Measurements from ENCODE around the gene AIP. TPM values are rescaled to one million over a fixed set of nuclear protein-coding genes. Genes with fewer than 3 reads are reported as not detected.

The AIP gene
- total and polyA plus RNA-seq, 9 of the 15 experiments (the other 6 are each of a cell fraction or from before 2014, with no cell fraction given), result 5.2 to 92.5 (median 52.7) TPM

DNA sequence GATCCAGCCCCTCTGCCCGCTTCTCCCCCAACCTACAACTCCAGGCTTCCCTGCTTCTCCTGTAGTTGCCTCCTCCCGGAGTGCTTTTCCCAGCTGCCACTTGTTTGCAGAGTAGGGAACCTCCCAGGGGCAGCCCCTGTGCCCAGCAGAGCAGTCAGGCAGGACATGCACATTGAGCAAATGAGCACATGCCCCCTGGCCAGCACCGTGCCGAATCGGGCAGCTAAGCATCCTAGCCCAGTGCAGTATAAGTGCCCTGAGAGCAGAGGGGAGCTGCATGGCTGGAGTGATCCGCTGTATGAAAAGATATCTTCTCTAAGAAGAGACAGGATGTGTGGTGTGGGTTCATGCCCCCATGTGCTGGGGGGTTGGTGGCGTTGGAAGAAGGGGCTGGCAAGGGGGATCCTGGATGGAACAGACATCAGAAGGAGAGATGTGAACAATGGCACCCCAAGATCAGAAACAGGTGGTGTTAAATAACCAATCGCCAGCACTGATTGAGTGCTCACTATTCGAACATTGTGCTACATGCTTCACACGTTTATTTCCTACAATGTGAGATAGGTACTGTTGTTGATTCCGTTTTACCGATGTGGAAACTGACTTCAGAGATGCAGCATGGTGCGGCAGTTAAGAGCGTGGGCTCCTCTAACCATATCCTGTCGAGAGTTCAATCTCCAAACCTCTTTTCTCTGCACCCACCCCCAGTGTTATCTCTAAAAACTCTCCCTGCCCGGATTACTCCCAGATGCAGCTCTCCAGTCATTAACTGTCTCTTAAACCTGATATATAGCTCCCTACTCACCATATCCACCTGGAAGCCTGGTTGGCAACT lies 1.2 kb downstream of the AIP start:
- ATAC-seq, result no peak
- peak in 2 of 4 experiments; percentile 52 to 56 for DNase-seq (ENCODE audit: extremely low read depth in 1 of 4, low spot score in 3 of 4)
- POLR2A ChIA-PET, result interaction anchor here (0.5 to 0.6 kb wide), 2 partner anchors 122 to 828 kb away, joined by 3 read pairs; no protein-coding TSS in a partner anchor
- no peaks in the 10 kb centered on the region for H3K27me3 ChIP-seq (ENCODE audit: control insufficient read depth in 2 of 2, insufficient read depth in 2 of 2, low read length in 2 of 2)
- H3K4me2 ChIP-seq (ENCODE audit: insufficient read depth, low read length), result peak overlapping the region; percentile 78
- H3K27ac ChIP-seq (ENCODE audit: extremely low read depth, low read depth, low read length), result peak overlapping the region; percentile 73; the same call in 1 of the 3 replicates
- peak; percentile 78 for FAIRE-seq
- peaks cover 34% of the 10 kb centered on the region for H3K79me2 ChIP-seq (ENCODE audit: control insufficient read depth, insufficient read depth, low read length)
- H3K9ac ChIP-seq (ENCODE audit: insufficient read depth in 1 of 2, low read depth in 2 of 2, low read length in 2 of 2), result peak overlapping the region; percentile 61 to 85; a peak in 3 of 4 replicates
- H4K20me1 ChIP-seq (replicated peaks; ENCODE audit: control insufficient read depth, insufficient read depth, low read length), result no peaks in the 10 kb centered on the region
- H3K9me3 ChIP-seq (replicated peaks; ENCODE audit: control insufficient read depth, insufficient read depth, low read depth, low read length), result no peaks in the 10 kb centered on the region
- no peaks in the 10 kb centered on the region for H3K9me1 ChIP-seq (ENCODE audit: control insufficient read depth, insufficient read depth, low read length)
- intact Hi-C loops (cut with micrococcal nuclease), result loop anchor here (5.0 kb wide), 1 partner anchor 82 kb away; the partner anchor contains the start of genes PPP1CA and TBC1D10C
- peak overlapping the region; percentile 49 for H3K4me3 ChIP-seq
- peaks cover 28 to 57% of the 10 kb centered on the region in 2 experiments for H3K4me1 ChIP-seq (replicated peaks in 1 of 2; ENCODE audit: control insufficient read depth in 2 of 2, insufficient read depth in 2 of 2, low read length in 2 of 2)
- no TSS peak for BruUV-seq (replicated peaks)
- no peak overlapping the region for H2AFZ ChIP-seq (ENCODE audit: low read depth, low read length)
- 32% methylated on average over 16 of the region's 16 CpGs for WGBS (ENCODE audit: insufficient coverage, low coverage, missing lambda C conversion rate)
- H3K36me3 ChIP-seq (ENCODE audit: control insufficient read depth, insufficient read depth, low read length), result peaks cover 18% of the 10 kb centered on the region; the same call in 1 of the 3 replicates
- CTCF ChIA-PET (ENCODE audit: low intra/inter-chr PET ratio), result no interaction called here
- in situ Hi-C loops (cut with MboI), result no loop called here
- TF ChIP-seq GTF2A2 (tag; IDR thresholded peaks at IDR 0.05) (no peak), HEY1 (CRISPR knock-in tag; IDR thresholded peaks at IDR 0.05; ENCODE audit: borderline replicate concordance) (no peak), TAF1 (IDR thresholded peaks at IDR 0.05; ENCODE audit: control insufficient read depth, extremely low read depth, insufficient read depth, low read length, severe bottlenecking) (no peak), ZNF830 (CRISPR knock-in tag; IDR thresholded peaks at IDR 0.05) (no peak), KDM5B (IDR thresholded peaks at IDR 0.05; ENCODE audit: insufficient replicate concordance, low read depth, low read length) (peak; percentile 12), ZFP30 (CRISPR knock-in tag; IDR thresholded peaks at IDR 0.05; ENCODE audit: borderline replicate concordance) (no peak), SMC3 (conservative IDR thresholded peaks at IDR 0.05; ENCODE audit: insufficient read depth, low read depth, low read length) (no peak)
- TF ChIP-seq, protein P1, sequence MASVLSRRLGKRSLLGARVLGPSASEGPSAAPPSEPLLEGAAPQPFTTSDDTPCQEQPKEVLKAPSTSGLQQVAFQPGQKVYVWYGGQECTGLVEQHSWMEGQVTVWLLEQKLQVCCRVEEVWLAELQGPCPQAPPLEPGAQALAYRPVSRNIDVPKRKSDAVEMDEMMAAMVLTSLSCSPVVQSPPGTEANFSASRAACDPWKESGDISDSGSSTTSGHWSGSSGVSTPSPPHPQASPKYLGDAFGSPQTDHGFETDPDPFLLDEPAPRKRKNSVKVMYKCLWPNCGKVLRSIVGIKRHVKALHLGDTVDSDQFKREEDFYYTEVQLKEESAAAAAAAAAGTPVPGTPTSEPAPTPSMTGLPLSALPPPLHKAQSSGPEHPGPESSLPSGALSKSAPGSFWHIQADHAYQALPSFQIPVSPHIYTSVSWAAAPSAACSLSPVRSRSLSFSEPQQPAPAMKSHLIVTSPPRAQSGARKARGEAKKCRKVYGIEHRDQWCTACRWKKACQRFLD (CRISPR knock-in tag; IDR thresholded peaks at IDR 0.05), result peak; percentile 11; the same call in 1 of the 2 replicates
- TF ChIP-seq, protein P2, sequence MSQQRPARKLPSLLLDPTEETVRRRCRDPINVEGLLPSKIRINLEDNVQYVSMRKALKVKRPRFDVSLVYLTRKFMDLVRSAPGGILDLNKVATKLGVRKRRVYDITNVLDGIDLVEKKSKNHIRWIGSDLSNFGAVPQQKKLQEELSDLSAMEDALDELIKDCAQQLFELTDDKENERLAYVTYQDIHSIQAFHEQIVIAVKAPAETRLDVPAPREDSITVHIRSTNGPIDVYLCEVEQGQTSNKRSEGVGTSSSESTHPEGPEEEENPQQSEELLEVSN (IDR thresholded peaks at IDR 0.05; ENCODE audit: borderline replicate concordance in 1 of 2, extremely low read depth in 1 of 2, insufficient read depth in 1 of 2, insufficient read length in 1 of 2, low read depth in 1 of 2, low read length in 1 of 2, poor library complexity in 1 of 2, severe bottlenecking in 1 of 2), result peak in 1 of 2 experiments; percentile 8
- TF ChIP-seq, protein P3, sequence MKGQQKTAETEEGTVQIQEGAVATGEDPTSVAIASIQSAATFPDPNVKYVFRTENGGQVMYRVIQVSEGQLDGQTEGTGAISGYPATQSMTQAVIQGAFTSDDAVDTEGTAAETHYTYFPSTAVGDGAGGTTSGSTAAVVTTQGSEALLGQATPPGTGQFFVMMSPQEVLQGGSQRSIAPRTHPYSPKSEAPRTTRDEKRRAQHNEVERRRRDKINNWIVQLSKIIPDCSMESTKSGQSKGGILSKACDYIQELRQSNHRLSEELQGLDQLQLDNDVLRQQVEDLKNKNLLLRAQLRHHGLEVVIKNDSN (CRISPR knock-in tag; IDR thresholded peaks at IDR 0.05), result 0 out of 2 replicates have a peak, but pooled peaks have one; percentile 22
- TF ChIP-seq, protein P4, sequence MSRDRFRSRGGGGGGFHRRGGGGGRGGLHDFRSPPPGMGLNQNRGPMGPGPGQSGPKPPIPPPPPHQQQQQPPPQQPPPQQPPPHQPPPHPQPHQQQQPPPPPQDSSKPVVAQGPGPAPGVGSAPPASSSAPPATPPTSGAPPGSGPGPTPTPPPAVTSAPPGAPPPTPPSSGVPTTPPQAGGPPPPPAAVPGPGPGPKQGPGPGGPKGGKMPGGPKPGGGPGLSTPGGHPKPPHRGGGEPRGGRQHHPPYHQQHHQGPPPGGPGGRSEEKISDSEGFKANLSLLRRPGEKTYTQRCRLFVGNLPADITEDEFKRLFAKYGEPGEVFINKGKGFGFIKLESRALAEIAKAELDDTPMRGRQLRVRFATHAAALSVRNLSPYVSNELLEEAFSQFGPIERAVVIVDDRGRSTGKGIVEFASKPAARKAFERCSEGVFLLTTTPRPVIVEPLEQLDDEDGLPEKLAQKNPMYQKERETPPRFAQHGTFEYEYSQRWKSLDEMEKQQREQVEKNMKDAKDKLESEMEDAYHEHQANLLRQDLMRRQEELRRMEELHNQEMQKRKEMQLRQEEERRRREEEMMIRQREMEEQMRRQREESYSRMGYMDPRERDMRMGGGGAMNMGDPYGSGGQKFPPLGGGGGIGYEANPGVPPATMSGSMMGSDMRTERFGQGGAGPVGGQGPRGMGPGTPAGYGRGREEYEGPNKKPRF (IDR thresholded peaks at IDR 0.05; ENCODE audit: low read depth, low read length), result no peak
- TF ChIP-seq, protein P5, sequence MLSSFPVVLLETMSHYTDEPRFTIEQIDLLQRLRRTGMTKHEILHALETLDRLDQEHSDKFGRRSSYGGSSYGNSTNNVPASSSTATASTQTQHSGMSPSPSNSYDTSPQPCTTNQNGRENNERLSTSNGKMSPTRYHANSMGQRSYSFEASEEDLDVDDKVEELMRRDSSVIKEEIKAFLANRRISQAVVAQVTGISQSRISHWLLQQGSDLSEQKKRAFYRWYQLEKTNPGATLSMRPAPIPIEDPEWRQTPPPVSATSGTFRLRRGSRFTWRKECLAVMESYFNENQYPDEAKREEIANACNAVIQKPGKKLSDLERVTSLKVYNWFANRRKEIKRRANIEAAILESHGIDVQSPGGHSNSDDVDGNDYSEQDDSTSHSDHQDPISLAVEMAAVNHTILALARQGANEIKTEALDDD (IDR thresholded peaks at IDR 0.05), result peak; percentile 32; the same call in 1 of the 2 replicates

Measured in K562 (cell line).